ENCODE results near the gene MCC.

MCC gene

GRCh38 chr5:113364466-113364865 is 123.8 kb downstream of the MCC start:
- no peak for DNase-seq (ENCODE audit: low spot score)

DNA sequence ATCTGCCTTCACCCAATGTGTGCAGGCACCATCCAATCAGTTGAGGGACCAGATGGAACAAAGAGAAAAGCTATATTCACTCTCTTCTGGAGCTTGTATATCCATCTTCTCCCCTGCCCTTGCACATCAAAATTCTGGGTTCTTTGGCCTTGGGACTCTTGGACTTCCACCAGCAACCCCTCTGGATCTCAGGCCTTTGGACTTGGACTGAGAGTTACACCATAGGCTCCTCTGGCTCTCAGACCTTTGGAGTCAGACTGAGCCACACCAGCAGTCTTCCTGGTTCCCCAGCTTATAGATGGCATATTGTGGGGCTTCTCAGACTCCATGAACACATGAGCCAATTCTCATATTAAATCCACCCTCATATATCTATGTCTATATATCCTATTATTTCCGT is 126.6 kb downstream of the MCC start:
- DNase-seq (ENCODE audit: low spot score), result no peak

GRCh38 chr5:113359419-113359818 is 128.8 kb downstream of the MCC start:
- DNase-seq (ENCODE audit: low spot score), result no peak

GRCh38 chr5:113358696-113359095 is 129.6 kb downstream of the MCC start:
- DNase-seq (ENCODE audit: low spot score), result no peak

DNA sequence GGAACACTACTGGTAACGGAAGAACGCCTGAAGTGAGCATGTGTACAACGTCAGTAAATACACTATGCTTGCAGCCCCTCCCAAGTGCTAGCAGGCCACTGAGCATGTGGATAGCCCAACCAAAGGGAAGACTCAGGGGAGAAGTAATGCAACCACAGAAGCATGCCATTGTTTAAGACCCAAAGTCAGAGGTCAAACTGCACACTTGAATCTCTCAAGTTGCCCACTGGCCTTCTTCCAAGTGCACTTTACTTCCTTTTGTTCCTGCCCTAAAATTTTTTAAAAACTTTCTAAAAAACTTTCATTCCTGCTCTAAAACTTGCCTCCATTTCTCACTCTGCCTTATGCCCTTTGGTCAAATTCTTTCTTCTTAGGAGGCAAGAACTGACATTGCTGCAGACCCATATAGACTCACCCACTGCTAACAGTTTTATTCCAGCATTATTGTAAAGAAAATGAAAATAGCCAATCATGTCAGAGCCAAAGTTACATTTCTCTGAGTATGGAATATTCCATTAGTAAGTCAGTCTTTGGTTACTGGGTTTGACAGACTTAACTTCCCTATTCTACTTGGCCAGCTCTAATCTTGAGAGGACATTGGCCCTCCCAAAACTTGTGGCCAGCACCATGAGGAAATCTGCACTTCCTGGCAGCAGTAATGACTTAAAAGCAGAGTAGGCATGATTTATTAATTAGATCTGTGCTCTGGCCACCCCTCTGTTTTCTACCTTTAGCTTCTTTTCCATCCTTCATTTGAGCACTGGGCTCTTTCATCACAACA is 130.4 kb downstream of the MCC start:
- no peak for DNase-seq (ENCODE audit: low spot score)

GRCh38 chr5:113356487-113356886 is 131.8 kb downstream of the MCC start:
- DNase-seq (ENCODE audit: low spot score), result no peak

- no peak for DNase-seq (ENCODE audit: low spot score)
Observed at GRCh38 chr5:113354055-113354454, 134.2 kb downstream of the MCC start.

GRCh38 chr5:113347572-113347971 is 140.7 kb downstream of the MCC start:
- no peak for DNase-seq (ENCODE audit: low spot score)

- no peak for DNase-seq (ENCODE audit: low spot score)
Observed at GRCh38 chr5:113344973-113345940, 143.0 kb downstream of the MCC start.

GRCh38 chr5:113343343-113343742 is 144.9 kb downstream of the MCC start:
- DNase-seq (ENCODE audit: low spot score), result no peak

GRCh38 chr5:113340537-113340936 is 147.7 kb downstream of the MCC start:
- DNase-seq (ENCODE audit: low spot score), result no peak

- DNase-seq (ENCODE audit: low spot score), result no peak
Observed at GRCh38 chr5:113338628-113339027, 149.6 kb downstream of the MCC start.

DNA sequence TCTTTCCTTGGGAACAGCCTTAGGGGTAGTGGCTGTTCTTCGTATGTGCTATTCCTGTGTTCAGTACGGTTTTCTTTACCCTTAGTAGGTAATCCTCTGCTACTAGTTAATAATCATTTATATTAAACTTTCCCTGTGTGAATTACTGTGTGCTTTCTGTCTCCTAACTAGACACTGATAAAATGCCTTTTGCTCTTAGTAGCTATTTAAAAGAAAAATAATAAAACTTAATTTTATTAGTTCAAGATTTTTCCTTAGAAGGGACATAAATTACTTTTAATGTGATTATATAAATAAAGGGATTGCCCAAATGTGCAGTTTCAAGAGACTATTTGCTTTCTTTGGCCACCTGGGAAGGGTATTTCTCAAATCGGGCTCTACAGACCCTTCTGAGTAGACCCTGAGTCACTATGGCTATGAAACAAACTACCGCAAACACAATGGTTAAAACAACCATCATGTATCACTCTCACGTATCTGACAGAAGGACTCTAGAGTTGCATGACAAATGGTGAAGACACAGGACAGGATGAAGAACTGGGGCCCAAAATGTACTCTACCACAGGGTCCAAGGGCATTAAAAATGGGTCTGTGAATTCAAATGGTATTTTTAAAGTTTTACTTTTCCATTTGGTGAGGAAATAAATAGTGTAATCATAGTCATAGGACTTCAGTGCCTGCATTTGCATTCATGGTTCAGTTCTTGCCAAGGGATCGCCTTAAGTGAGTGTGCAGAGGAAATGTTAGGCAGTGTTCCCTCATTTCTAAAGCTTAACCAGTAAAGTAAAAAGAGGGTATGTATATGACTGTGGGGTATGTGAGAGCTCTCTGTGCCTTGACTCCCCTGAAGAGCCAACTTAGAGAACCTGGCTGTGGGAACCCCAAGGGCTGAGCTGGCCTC is 150.5 kb downstream of the MCC start:
- no peak for DNase-seq (ENCODE audit: low spot score)

DNA sequence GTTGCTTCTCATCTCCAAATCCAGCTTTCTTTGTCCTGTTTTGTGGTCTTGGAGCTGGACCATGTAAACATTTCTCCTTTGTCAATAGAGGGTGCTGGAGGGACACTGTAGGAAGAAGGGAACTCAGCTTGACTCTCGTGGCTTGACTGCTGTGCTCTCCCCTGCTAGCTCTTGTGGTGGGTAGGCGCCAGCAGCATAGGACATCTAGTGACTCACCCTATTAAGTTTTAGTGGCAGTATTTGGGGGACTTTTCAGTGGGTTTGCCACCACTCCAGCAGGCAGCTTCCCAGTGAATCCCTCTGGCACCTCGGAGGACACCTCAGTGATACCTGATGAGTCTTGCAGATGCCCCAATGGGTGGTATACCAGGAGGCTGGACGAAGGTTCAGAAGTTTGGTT is 151.3 kb downstream of the MCC start:
- no peak for DNase-seq (ENCODE audit: low spot score)

GRCh38 chr5:113333411-113333810 is 154.8 kb downstream of the MCC start:
- no peak for DNase-seq (ENCODE audit: low spot score)

DNA sequence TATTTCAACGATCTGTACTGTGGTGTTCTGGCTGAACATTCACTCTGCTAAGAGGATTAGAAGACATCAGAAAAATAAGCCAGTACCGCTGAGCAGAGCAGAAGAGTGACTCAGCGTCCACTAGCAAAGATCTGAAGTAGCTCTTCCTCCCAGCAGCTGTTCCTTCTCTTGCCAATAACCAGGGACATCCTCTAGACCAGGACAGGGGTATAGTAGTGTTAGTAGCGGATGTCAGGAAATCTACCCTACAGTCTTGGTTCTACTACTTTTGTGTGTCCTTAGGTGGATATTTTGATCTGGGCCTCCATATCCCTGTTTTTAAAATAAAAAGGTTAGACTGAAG is 157.1 kb downstream of the MCC start:
- DNase-seq (ENCODE audit: low spot score), result no peak

DNA sequence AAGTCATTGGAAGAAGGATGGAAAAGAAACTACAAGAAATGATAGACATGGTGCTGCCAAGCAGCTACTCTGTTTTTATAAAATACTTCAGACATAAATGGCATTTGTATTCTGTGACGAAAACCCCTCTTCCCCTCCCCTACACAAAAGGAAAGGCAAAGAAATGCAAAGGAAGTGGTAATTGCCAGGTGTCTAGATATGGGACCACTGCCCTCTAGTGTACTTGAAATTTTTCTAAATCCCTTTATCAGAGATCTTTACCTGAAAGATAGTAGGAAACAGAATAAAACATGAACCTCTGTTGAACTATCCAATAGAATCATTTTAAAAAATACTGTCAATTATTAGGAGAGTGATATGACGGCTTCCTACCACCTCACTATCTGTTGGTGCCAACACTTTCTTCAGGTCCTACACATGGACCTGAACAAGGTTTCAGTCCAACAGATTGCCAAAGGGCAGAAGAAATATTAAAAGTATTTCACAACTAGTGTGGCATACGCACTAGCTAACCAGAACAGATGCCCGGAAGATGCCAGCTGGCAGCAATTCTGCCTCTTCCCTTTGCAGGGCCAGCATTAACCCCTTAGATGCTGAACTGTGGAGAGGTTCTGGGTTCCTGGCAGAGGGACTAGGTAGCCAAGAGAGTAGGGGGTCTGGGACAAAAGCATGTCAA is 157.6 kb downstream of the MCC start:
- DNase-seq (ENCODE audit: low spot score), result no peak

- no peak for DNase-seq (ENCODE audit: low spot score)
Observed at GRCh38 chr5:113329981-113330380, 158.3 kb downstream of the MCC start.

DNA sequence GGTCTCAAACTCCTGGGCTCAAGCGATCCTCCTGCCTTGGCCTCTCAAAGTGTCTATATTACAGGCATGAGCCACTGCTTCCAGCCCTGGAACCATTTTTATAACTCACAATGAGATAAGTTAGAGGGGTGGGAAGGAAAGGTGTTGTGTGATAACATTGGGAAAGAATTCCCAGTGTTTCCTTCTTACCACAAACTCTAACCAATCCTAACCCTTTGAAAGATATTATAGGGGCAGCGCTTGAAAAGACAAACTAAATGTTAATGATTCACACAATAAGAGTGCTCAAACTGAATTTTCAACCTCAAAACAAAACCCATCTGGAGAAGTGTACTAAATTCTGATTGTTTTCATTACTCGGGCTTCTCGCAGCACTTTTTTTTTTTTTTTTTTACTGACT is 163.2 kb downstream of the MCC start:
- no peak for DNase-seq (ENCODE audit: low spot score)

- no peak for DNase-seq (ENCODE audit: low spot score)
Observed at GRCh38 chr5:113321276-113321675, 167.0 kb downstream of the MCC start.

DNA sequence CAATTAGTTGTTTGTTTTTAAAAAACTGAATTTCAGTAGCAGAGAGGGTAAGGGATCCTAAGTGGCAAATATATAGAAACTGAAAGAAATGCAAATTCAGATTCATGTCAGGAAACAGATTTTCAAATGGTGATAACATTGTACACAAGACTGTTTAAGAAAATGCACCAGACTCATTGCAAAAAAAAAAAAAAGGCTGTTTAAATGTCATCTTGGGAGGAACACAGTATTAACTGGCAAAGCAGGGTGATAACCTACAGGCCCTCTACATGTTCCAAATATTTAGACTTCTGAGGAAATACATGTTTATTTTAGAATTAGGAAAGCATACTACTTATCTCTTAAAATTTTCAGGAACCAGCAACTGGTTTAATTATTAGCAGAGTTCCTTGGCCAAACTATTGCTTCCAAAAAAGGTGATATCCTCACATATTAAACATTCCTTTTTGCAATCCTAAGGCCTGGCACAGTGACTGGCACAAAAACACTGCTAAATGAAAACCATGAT is 167.9 kb downstream of the MCC start:
- no peak for DNase-seq (ENCODE audit: low spot score)

Measured in hematopoietic multipotent progenitor cell treated with erythropoietin and hydrocortisone succinate and interleukin-3 and kit ligand, for 17 days (in vitro differentiated cells).